DMS79 (cell line): Measurements from ENCODE around the gene SEPHS2.
"Not testable (repeated sequence)": the region's sequence is repeated elsewhere in the genome, so short reads cannot be mapped to it uniquely, and the experiment has no call there.

ENCODE experiments used
- DNase-seq: peaks from one replicate; lab custom pipeline; 2025; lab: John Stamatoyannopoulos, UW

Gene SEPHS2

GRCh38 chr16:30445408-30446202, at the start of gene SEPHS2:
SEPHS2 (minus strand) TSS chr16:30445874; CDS start chr16:30445727, 147 bp downstream.
- DNase-seq, result peak; percentile 94

DNA sequence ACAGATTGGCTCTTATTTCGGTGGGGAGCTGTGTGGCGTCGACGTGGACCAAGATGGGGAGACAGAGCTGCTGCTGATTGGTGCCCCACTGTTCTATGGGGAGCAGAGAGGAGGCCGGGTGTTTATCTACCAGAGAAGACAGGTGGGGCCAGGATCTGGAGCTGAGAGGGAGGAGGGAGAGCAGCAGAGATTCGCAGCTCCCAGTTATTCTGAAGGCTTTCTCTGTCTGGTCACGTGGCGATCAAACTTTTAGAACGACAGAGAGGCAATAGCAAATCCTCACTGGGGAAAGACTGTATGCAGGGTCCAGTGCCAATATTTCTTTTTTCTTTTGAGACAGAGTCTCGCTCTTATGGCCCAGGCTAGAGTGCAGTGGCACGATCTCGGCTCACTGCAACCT, 49.0 kb upstream of the SEPHS2 start:
- DNase-seq, result no peak

DNA sequence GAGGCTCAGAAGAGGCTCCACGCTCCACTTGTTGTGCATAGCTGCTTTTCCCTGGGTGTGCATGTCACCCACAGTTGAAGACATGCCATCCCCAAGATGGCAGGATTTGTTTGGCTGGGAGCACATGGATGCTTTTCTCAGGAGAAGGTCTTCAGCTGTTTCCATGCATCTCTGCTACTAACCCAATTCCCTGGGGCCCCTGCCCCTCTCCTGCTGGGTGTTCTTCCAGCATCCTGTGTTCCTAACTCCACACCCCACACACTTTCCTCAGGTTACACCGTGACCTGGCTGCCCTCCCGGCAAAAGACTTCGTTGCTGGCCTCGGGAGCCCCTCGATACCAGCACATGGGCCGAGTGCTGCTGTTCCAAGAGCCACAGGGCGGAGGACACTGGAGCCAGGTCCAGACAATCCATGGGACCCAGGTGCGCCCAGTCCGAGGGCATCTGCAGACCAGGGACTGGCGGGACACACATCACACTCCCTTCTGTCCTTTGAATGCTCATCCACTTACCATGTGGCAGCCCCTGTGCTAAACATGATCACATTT, 48.3 kb upstream of the SEPHS2 start:
- no peak for DNase-seq

DNA sequence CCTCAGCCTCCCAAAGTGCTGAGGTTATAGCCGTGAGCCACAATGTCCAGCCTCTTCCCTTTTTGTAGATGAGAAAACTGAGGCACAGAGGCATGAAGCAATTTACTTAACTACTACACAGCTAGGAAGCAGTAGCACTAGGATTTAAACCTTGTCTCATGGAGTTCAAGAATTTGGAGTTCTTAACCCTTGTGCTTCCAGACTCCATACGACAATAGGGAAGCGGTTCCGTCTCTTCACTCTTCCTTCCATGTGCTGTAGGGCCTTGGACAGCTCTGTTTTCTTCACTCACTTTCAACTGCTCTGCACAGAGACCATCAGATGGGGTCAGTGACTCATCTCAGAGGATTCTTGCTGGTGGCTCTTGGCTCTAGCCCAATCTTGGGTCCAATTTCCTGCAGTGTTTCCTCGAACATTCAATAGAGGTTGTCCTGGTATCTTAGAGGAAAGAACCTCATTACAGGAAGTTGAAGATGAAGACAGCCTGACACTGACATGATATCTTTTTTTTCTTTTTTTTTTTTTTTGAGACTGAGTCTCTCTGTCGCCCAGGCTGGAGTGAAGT, 46.2 kb upstream of the SEPHS2 start:
- DNase-seq, result no peak

- DNase-seq, result no peak
These were observed 45.6 kb upstream of the SEPHS2 start for GRCh38 chr16:30491229-30491628.

- DNase-seq, result no peak
These were observed 44.5 kb upstream of the SEPHS2 start for GRCh38 chr16:30490210-30490609.

- no peak for DNase-seq
These were observed 43.3 kb upstream of the SEPHS2 start for GRCh38 chr16:30488764-30489605.

GRCh38 chr16:30485818-30486436, 40.3 kb upstream of the SEPHS2 start:
- DNase-seq, result no peak

DNA sequence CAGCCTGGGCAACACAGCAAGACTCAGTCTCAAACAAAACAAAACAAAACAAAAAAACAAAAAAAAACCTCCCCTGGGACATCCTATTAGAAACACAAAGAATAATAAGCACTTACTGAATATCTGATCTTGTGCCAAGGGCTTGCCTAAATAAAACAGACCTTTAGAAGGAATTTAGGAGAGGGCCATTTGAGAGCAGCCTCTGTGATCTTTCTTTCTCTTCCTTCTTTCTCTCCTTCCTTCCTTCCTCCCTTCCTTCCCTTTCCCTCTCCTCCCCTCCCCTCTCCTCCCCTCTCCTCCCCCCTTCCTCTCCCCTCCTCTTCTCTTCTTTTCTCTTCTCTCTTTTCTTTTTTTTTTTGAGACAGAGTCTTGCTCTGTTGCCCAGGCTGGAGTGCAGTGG, 39.2 kb upstream of the SEPHS2 start:
- no peak for DNase-seq

GRCh38 chr16:30482366-30482765, 36.7 kb upstream of the SEPHS2 start:
- no peak for DNase-seq

DNA sequence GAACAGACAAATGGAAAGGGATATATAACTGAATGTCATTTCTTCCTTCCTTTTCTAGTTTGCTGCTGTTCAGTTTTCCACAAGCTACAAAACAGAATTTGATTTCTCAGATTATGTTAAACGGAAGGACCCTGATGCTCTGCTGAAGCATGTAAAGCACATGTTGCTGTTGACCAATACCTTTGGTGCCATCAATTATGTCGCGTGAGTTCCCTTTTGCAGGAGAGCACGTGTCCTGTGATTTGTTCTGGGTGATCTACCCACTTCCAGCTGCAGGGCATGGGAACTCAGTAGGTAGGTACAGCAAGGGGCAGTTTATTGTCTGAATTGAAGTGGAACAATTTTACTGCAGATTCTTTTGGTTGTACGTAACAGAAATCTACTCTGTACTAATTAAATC, 35.7 kb upstream of the SEPHS2 start:
- DNase-seq, result no peak

DNA sequence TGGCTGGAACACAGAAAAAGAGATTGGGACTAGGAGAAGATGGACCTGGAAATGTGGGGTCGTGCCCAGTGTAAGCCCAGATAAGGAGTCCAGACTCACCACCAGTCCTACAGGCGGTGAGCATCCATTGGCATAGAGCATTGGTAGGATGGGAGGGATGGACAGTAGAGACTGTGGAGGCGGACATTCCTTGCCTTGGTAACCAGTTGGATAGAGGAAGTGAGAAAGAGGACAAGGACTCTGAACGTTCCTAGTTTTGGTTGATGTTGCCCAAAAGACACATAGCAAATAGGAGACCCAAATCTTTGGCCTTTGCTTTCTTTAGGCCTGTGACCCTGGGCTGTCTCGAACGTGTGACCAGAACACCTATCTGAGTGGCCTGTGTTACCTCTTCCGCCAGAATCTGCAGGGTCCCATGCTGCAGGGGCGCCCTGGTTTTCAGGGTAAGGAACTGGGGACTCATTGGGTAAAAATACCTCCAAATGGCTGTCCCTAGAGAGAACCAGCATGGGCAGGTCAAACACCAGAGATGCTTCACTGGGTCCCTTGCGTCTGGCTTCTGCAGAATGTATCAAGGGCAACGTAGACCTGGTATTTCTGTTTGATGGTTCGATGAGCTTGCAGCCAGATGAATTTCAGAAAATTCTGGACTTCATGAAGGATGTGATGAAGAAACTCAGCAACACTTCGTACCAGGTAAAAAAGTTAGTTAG, 33.2 kb upstream of the SEPHS2 start:
- DNase-seq, result no peak

DNA sequence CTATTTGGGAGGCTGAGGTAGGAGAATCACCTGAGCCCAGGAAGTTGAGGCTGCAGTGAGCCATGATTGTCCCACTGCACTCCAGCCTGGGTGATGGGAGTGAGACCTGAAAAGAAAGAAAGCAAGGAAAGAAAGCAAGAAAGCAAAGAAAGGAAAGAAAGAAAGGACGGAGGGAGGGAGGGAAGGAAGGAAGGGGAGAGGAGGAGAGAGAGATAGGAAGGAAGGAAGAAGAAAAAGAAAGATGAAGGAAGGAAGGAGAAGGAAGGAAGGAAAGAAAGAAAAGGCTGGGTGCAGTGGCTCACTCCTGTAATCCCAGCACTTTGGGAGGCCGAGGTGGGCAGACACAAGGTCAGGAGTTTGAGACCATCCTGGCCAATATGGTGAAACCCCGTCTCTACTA, 32.1 kb upstream of the SEPHS2 start:
- not testable (repeated sequence) for DNase-seq

GRCh38 chr16:30476991-30477390, 31.3 kb upstream of the SEPHS2 start:
- DNase-seq, result no peak

GRCh38 chr16:30474684-30475083, 29.0 kb upstream of the SEPHS2 start:
- DNase-seq, result no peak

- DNase-seq, result no peak
These were observed 28.4 kb upstream of the SEPHS2 start for GRCh38 chr16:30474074-30474452.

DNA sequence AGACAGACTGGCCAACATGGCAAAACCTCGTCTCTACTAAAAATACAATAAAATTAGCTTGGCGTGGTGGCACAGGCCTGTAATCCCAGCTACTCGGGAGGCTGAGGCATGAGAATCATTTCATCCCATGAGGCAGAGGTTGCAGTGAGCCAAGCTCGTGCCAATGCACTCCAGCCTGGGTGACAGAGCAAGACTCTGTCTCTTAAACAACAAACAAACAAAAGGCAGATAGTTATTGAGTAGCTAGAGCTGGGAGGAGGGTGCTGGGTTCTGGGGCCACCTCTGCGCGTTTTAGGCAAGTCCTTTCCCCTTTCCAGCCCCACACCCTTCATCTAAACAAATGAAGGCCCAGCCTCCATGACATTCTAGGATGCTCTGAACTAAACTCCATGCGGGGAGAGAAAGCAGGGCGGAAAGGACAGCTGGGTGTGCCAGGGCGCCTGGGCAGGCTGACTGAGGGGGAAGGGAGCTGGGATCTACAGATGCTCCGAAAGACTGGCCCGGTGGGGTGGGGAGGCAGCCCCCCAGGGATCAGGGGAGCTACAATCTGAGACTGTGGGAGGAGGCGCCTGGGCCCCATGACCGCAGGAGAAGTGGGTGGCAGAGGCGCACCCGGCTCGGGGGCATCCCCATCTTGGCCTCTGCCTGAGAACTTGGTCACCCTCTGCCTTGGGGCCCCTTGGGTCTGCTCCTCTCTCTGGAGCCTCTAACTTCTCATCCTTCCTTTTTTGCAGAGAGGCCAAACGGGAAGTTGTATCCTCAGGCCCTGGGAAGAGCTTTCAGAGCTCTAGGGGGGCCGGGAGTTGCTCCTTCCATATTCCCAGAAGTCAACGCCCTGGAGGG, 27.8 kb upstream of the SEPHS2 start:
- DNase-seq, result no peak

- DNase-seq, result no peak
These were observed 26.8 kb upstream of the SEPHS2 start, which contains the start of gene ITGAL for GRCh38 chr16:30472328-30472942. ITGAL (plus strand) TSS chr16:30472742; CDS start chr16:30472838, 96 bp downstream.

DNA sequence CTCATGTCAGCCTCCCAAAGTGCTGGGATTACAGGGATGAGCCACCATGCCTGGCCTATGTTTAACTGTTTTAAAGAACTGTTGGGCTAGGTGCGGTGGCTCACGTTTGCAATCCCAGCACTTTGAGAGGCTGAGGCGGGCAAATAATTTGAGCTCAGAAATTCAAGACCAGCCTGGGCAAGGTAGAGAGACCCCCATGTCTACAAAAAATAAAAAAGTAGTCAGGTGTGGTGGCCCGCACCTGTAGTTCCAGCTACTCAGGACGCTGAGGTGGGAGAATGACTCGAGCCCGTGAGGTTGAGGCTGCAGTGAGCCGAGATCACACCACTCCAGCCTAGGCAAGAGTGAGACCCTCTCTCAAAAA, 24.9 kb upstream of the SEPHS2 start:
- no peak for DNase-seq

GRCh38 chr16:30470170-30470512, 24.5 kb upstream of the SEPHS2 start:
- no peak for DNase-seq
